Fibroblast of the aortic adventitia (primary cell): Measurements from ENCODE around the gene ALMS1. TPM values are rescaled to one million over a fixed set of nuclear protein-coding genes. Genes with fewer than 3 reads are reported as not detected.

Experiments used
- DNase-seq: peaks from one replicate; pipeline ENCODE4 v3.0.0-alpha.2; 2010; ENCODE audit warnings: low read depth
- H3K4me3 ChIP-seq: 2 replicates; pipeline ENCODE4 v1.5.1; 2011; ENCODE audit warnings: low read depth, mild to moderate bottlenecking, control low read depth, low read length, moderate library complexity
- total RNA-seq: library from RNA; depleted of rRNA; stranded (reverse); fragments of >200 nt; gene quantifications from 2 replicates; pipeline ENCODE4 v1.2.3, GENCODE V29; 2012; ENCODE audit warnings: low replicate concordance
- TF ChIP-seq, protein P1 (sequence below): IDR thresholded peaks from 2 replicates; pipeline ENCODE4 v1.5.1; 2011; ENCODE audit warnings: mild to moderate bottlenecking, low read length, control low read depth, inconsistent platforms; ENCODE audit not compliant: insufficient read depth

The ALMS1 gene
- total RNA-seq, 1 donor: 28.2 TPM

DNA sequence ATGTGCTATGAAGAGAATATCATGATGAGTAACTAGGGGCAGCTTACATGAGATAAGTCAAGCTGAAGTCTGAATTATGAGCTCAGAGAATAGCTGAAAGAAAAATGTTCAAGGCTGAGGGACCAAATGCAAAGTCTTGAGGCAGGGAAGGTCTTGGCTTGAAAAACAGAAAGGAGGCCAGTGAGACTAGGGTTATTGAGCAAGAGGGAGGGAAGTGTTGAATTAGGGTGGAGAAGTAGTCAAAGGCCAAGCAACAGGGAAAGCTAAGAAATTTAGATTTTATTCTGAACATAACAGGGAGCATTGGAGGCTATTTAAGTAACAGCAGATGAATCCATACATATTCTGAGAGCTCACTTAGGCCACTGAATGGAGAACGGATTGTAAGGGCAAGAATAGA is 11.4 kb upstream of the ALMS1 start:
- TF ChIP-seq, protein P1, sequence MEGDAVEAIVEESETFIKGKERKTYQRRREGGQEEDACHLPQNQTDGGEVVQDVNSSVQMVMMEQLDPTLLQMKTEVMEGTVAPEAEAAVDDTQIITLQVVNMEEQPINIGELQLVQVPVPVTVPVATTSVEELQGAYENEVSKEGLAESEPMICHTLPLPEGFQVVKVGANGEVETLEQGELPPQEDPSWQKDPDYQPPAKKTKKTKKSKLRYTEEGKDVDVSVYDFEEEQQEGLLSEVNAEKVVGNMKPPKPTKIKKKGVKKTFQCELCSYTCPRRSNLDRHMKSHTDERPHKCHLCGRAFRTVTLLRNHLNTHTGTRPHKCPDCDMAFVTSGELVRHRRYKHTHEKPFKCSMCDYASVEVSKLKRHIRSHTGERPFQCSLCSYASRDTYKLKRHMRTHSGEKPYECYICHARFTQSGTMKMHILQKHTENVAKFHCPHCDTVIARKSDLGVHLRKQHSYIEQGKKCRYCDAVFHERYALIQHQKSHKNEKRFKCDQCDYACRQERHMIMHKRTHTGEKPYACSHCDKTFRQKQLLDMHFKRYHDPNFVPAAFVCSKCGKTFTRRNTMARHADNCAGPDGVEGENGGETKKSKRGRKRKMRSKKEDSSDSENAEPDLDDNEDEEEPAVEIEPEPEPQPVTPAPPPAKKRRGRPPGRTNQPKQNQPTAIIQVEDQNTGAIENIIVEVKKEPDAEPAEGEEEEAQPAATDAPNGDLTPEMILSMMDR: no peak
- no peak overlapping the region for H3K4me3 ChIP-seq
- DNase-seq: no peak

- no peak for DNase-seq
- no peak overlapping the region for H3K4me3 ChIP-seq
- TF ChIP-seq, protein P1: no peak
Observed at GRCh38 chr2:73376681-73377080, 9.0 kb upstream of the ALMS1 start.

- DNase-seq: no peak
- H3K4me3 ChIP-seq: no peak overlapping the region
- TF ChIP-seq, protein P1: no peak
Observed at GRCh38 chr2:73383036-73383435, 2.6 kb upstream of the ALMS1 start.

DNA sequence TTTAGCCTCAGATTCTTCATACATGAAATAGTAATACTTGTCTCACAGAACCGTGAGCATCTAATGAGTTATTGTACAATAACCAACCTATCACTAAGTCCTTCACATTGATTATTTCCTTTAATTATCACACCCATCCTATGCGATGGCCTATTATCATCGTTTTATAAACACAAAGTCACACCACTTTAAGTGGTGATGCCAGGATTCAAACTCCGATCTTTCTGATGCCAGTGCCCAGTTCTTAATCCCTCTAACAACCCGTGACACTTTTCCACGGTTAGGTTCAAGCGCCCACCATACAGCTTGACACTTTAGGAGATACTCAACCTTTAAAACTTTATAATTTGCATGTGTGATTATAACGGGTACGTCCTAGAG is 523 bp upstream of the ALMS1 start:
- TF ChIP-seq, protein P1: no peak
- DNase-seq: no peak
- H3K4me3 ChIP-seq: peak overlapping the region; percentile 94

DNA sequence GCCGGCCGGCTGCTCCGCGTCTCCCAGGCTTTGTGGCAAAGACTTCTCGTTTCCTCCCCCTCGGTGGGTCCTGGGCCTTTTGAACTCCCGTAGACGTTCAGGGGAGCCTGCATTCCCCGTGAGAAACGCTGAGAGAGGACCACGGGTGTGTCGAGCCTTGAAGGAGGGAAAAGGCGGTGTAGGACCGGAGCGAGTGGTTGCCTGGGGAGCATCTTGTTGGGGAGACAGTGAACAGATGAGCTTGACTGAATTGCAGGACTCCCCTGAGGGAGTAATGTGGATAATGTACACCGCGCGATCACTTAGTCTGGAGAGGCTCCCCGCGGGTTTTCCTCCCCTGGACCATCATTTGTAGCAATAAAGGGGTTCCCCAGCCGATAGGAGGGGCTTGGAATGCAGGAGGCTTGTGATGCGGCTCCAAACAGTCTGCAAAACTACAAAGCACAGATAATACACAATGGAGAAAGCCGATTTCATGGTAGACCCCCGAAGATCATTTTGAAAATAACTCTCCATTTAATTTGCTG is 769 bp downstream of the ALMS1 start:
- TF ChIP-seq, protein P1: no peak
- no peak for DNase-seq
- H3K4me3 ChIP-seq: peak overlapping the region; percentile 94

DNA sequence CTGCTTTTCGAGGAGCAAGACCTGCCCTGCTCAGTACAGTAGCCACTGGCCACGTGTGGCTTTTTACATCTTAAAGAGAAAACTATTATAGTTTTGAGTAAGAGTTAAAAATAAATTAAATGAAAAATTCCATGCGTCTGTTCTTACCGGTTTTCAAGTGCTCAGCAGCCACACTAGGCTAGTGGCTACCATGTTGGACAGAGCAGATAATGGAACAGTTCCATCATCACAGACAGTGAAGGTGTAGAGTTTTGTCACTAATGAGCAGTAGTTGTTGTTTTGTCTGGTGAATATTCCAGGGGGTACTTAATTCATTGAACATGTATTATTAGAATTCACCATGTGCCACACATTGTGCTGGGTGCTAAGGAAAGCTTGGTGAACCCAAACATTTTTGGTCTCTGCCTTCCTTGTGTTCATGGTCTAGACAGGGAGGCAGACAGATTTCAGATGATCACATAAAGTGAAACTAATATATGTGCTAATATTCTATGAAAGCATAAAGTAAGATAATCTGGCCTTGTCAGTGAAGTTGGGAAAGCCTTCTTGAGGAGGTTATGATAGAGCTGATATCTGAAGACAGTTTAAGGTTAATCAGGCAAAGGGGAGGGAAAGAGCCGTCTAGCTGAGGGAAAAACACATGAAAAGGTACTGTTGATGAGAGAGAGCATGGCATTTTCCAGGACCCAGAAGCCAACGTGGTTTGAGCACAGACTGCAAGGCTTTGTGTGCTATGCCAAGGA is 1.4 kb downstream of the ALMS1 start:
- TF ChIP-seq, protein P1: no peak
- peak overlapping the region; percentile 94 for H3K4me3 ChIP-seq
- peak; percentile 2 for DNase-seq
